ENCODE data around the gene TMX2.

GRCh38 chr11:57779276-57779675, 66.9 kb downstream of the TMX2 start:
- TF ChIP-seq USF1 (IDR thresholded peaks at IDR 0.05): no peak
- TF ChIP-seq CEBPB (IDR thresholded peaks at IDR 0.05): no peak
- no peak for TF ChIP-seq MAX (IDR thresholded peaks at IDR 0.05)
- no peak for TF ChIP-seq REST (IDR thresholded peaks at IDR 0.05; ENCODE audit: low read depth)
- no peak for TF ChIP-seq YY1 (IDR thresholded peaks at IDR 0.05; ENCODE audit: low read depth)
- no peak for TF ChIP-seq TCF12 (IDR thresholded peaks at IDR 0.05; ENCODE audit: low read depth)
- no peak for TF ChIP-seq ZBTB7A (IDR thresholded peaks at IDR 0.05; ENCODE audit: low read depth)
- no peak for TF ChIP-seq RAD21 (IDR thresholded peaks at IDR 0.05; ENCODE audit: low read depth)
- TF ChIP-seq TAF1 (IDR thresholded peaks at IDR 0.05; ENCODE audit: low read depth): no peak
- no peak for TF ChIP-seq CREB1 (IDR thresholded peaks at IDR 0.05; ENCODE audit: low read depth)
- no peak for TF ChIP-seq FOXM1 (IDR thresholded peaks at IDR 0.05; ENCODE audit: borderline replicate concordance, low read depth)

Measured in Ishikawa (cell line).